ENCODE data around the gene CFAP20DC.

DNA sequence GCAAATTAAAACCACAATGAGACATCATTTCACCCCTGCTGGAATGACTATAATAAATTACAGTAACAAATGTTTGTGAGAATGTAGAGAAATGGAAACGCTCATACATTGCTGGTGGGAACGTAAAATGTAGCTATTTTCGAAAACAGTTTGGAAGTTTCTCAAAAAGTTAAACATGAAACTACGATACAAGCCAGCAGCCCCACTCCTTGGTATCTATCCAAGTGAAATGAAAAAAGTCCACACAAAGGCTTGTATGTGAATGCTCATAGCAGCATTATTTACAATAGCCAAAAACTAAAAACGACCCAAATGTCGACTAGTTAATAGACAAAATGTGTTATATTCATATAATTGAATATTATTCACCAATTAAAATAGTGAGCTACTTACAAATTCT is 22.9 kb upstream of the CFAP20DC start:
- TF ChIP-seq, protein P1, sequence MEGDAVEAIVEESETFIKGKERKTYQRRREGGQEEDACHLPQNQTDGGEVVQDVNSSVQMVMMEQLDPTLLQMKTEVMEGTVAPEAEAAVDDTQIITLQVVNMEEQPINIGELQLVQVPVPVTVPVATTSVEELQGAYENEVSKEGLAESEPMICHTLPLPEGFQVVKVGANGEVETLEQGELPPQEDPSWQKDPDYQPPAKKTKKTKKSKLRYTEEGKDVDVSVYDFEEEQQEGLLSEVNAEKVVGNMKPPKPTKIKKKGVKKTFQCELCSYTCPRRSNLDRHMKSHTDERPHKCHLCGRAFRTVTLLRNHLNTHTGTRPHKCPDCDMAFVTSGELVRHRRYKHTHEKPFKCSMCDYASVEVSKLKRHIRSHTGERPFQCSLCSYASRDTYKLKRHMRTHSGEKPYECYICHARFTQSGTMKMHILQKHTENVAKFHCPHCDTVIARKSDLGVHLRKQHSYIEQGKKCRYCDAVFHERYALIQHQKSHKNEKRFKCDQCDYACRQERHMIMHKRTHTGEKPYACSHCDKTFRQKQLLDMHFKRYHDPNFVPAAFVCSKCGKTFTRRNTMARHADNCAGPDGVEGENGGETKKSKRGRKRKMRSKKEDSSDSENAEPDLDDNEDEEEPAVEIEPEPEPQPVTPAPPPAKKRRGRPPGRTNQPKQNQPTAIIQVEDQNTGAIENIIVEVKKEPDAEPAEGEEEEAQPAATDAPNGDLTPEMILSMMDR (IDR thresholded peaks at IDR 0.05; ENCODE audit: low read depth, low read length, poor library complexity, severe bottlenecking), result no peak
- no peak for TF ChIP-seq EZH2phosphoT487 (IDR thresholded peaks at IDR 0.05; ENCODE audit: borderline replicate concordance, low read length)
